Vagina (tissue), 2 donors: Measurements from ENCODE around the gene CACNA2D1.

Experiments
- CTCF ChIP-seq, 3 experiments: fragments of 450-650 bp in 2 of 3; fragments of 200-600 bp in 1 of 3; sonication (generic) in 1 of 3; IDR thresholded peaks; one replicate each; pipeline ENCODE4 v1.5.1; 2017 to 2019; ENCODE audit warnings: antibody characterized with exemption in 3 of 3, mild to moderate bottlenecking in 2 of 3, moderate library complexity in 2 of 3
- POLR2A ChIP-seq, 2 donors: fragments of 450-650 bp; IDR thresholded peaks; one replicate each; pipeline ENCODE4 v1.6.1; 2017; ENCODE audit warnings: antibody characterized with exemption in 2 of 2, mild to moderate bottlenecking in 2 of 2, moderate library complexity in 2 of 2

GRCh38 chr7:82274681-82275080, 168.9 kb downstream of the CACNA2D1 start:
- TF ChIP-seq POLR2A (IDR thresholded peaks at IDR 0.05) = no peak
- no peak for TF ChIP-seq CTCF (IDR thresholded peaks at IDR 0.05)
